A549 treated with CpdA at 1 μM for 4 hours (cell line): Measurements from ENCODE around the gene SPACA5. TPM values are rescaled to one million over a fixed set of nuclear protein-coding genes. Genes with fewer than 3 reads are reported as not detected.

ENCODE experiments used
- total RNA-seq: library from RNA; stranded (reverse); fragments of 200-300 nt; extraction: Qiagen RNA extraction; gene quantifications from 5 replicates; pipeline ENCODE4 v1.2.3, GENCODE V29; 2022; ENCODE audit warnings: low read depth

SPACA5 gene
- not detected in 5 replicates for total RNA-seq

DNA sequence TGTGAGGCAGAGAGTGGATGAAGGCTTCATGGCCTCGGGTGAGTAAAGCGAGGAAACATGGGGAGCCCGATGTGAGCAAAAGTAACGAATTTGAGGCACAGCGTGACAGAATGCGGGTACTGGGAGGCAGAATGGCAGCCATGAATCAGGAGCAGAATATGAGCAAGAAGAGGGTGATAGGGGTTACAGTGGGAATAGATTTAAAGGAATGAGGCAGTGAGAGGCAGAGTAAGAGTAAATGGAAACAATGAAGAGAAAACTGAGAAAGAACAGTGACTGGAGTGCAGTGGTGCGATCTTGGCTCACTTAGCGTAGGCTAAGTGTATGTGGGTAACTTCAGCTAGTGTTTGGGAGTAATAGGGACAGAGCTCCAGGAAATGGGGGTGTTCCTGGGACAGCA is at the start of gene SPACA5:
Gene SPACA5 (plus strand): TSS at position 301 of the 400 bp plus-strand sequence. CDS start 815 bp downstream, outside the sequence.

DNA sequence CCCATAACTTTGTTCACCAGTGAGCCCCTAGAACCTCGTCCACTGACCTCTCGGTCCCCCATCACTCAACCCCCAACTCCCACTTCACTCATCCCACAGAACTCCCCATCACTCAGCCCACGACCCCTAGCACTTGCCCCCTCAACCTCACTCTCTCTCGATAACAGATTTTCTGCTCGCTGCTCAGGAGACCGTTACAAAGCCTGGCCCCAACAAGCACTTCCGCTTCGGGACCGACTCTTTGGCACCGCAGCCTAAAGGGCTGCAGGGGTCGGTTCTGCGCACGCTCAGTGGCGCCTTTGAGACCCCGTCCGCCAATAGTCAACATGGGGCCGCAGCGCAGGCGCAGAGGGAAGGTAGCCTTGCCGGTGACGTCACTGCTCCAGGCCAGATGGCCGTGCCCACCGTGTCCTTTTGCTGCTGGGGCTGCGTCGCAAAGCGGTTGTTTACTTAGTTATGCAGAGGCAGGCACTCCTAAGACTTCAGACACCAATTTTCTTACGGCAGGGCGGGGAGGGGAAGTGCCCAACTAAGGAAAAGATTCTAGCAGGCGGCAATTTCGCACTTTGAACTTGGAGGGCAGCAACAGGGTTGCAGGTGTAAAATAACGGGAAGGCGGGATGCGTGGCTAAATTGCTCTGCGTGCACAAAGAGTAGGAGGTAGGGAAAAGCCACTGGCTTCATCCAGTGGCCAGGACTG is 2.9 kb upstream of the SPACA5 start, which contains the start of gene ZNF182:
Gene ZNF182 (minus strand): TSS at position 232 of the 700 bp plus-strand sequence. CDS start 1,380 bp downstream, outside the sequence.

Other genes with a start within 250 kb of the SPACA5 start
- gene ZNF81, start 170.1 kb upstream of the SPACA5 start, total RNA-seq, result 5.4 to 6.8 TPM (median 6.0 TPM) in 5 replicates
- gene ZNF182, start 3.0 kb upstream of the SPACA5 start, total RNA-seq, result 2.9 to 5.0 TPM (median 3.6 TPM) in 5 replicates
- gene ZNF630, start 64.7 kb downstream of the SPACA5 start, total RNA-seq, result 0.10 to 0.35 TPM (median 0.29 TPM) in 5 replicates
- gene SPACA5B, start 123.6 kb downstream of the SPACA5 start, total RNA-seq, result not detected in 5 replicates
- gene SSX5, start 189.8 kb downstream of the SPACA5 start, total RNA-seq, result not detected in 5 replicates
- 0.14 TPM in 1 of 5 replicates, not detected in the others for gene SSX1, start 248.4 kb downstream of the SPACA5 start, total RNA-seq